HG03571 (cell line): Measurements from ENCODE around the gene UQCC3.
"Not testable (repeated sequence)": the region's sequence is repeated elsewhere in the genome, so short reads cannot be mapped to it uniquely, and the experiment has no call there.

ENCODE experiments used
- ATAC-seq: cut with Tn5 transposase; IDR thresholded peaks from one replicate; pipeline ENCODE4 v1.9.1; 2021; ENCODE audit not compliant: unreplicated experiment

The UQCC3 gene

GRCh38 chr11:62671608-62672389 lies at the start of gene UQCC3, which contains the start of gene LBHD1:
Gene UQCC3, plus strand, starts transcription at chr11:62671673. Its CDS starts 73 bp downstream, at chr11:62671746.
Gene LBHD1, minus strand, starts transcription at chr11:62672267. Its CDS starts 2,236 bp downstream, at chr11:62670031.
- peak; percentile 44 for ATAC-seq

GRCh38 chr11:62622476-62623089 lies 48.9 kb upstream of the UQCC3 start:
- no peak for ATAC-seq

DNA sequence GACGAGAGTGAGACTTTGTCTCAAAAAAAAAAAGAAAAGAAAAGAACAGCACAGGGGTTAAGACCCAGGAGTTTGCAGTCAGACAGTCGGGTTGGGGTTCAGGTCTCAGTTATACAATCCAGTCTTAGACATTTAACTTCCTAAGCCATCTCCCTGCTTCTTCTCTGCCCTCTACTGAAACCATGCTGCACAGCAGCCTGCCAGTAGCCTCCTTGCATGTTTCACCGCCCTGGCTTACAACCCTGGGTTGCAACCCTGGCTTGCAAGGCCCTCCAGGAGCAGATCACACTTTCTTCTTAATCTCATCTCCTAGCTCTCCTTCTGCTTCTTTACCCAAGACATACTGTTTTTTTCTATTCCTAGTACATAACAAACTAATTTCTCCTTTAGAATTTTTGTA lies 43.8 kb upstream of the UQCC3 start:
- no peak for ATAC-seq

GRCh38 chr11:62632492-62632891 lies 39.0 kb upstream of the UQCC3 start:
- ATAC-seq: no peak

GRCh38 chr11:62644220-62644619 lies 27.3 kb upstream of the UQCC3 start:
- ATAC-seq: no peak

- ATAC-seq: no peak
These were observed 25.9 kb upstream of the UQCC3 start for GRCh38 chr11:62645671-62645945.

GRCh38 chr11:62645946-62646824 lies 25.3 kb upstream of the UQCC3 start, which contains the start of gene GANAB:
Gene GANAB, minus strand, starts transcription at chr11:62646613. Its CDS starts 14 bp downstream, at chr11:62646599.
- ATAC-seq: peak; percentile 92

DNA sequence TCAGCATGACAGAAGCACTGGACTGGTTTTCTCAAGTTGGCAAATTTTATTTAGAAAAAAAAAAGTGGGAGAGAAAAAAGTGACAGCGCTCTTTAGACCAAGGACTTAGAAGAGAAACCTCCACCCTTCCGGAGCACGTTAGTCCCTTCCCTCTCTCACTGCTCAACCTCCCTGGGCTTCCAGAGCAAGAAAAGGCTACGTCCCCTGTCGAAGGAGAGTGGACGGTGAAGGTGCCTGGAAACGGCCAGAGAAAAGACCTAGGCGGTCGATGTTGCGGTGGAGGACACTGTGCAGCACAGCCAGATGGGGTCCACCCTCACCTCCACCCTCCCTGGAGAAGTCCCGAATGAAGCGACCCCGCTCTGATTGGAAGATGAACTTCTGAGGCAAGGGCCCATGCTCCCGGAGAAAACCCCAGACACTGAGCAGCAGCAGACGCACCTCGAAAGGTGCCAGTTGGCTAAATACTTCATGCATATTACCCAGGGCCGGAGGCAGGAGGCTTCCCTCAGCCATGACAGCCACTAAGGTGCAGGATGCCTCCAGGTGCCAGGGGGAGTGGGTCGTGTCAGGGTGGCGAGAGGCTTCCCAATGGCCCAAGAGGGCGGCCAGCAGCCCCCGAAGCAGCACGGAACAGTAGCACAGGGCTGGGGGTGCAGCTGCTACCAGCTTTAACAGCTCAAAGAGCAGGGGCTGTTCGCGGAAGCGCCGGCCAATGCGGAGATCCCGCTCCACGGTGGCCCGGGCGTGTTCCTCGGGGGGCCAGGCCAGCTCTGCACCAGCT lies 24.5 kb upstream of the UQCC3 start:
- no peak for ATAC-seq

DNA sequence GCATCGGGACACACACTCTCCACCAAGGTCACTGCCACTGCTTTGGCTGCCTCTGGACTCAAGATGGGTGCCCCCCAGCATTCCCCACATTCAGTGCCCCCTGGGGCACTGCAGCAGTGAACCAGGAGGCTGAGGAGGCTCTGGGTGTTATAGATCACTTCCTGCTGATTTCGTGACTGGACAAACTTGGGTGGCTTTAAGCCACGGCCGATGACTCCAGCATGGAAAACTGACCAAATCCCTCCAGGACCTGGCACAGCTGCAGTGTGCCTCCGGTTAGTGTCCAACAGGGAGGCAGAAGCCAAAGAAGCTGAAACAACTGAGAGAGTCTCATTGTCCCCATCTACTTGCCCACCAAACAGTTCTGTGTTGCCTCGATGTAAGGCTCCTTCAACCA lies 23.9 kb upstream of the UQCC3 start:
- no peak for ATAC-seq

DNA sequence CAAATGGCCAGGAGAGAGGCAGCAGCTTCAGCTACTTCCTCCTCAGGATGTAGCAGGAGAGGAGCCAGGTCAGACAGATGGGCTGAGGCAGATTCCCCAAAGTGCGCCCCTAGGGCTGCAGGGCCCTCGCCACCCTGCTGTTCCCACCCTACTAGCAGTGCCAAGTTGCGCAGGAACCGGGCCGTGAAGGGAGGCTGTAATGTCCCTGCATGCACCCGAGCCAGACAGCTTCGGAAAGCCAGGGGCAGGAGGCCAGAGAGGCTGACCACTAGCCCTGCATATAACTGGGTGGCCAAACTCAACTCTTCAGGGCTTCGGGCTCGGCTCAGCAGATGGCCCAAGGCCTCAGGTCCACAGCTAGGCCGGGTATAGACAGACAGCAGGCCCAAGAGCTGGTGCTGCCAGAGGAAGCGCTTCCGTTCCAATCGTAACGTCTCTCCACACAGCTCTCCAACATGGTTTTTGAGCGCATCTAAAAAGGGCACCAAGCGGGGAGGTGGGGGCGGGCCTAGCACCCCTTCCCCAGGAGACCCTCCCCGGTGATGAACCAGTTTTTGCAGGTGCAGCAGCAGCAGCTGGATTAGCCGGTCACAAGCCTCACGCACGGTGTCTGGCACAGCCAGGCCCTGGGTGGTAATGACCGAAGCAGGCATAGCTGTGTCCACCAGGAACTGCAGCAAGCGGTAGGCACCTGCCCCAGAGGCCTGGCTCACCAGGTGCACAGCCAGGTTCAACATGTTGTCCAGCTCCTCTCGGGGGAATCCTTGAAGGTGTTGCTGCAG lies 23.1 kb upstream of the UQCC3 start:
- ATAC-seq: no peak

DNA sequence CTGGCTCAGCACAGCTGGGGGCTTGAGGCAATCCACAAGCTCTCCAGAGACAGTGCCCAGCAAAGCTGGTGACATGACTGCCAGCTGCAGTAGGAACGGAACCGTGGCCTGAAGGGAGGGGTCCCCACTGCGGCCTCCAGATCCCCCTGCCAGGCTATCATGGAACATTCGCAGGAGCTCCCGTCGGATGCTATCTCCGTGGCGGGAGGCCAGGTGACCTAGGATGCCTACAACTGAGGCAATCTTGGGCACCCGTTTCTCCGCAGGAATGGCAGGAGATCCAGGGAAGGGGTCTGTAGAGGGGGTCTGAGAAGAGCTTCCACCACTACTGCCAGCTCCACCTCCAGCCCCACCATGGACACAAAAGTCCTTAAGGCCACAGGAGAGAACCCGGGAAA lies 22.5 kb upstream of the UQCC3 start:
- no peak for ATAC-seq

- no peak for ATAC-seq
These were observed 22.0 kb upstream of the UQCC3 start for GRCh38 chr11:62649486-62649885.

GRCh38 chr11:62650283-62650682 lies 21.2 kb upstream of the UQCC3 start:
- ATAC-seq: not testable (repeated sequence)

- peak; percentile 12 for ATAC-seq
These were observed 19.1 kb upstream of the UQCC3 start for GRCh38 chr11:62652161-62653006.

DNA sequence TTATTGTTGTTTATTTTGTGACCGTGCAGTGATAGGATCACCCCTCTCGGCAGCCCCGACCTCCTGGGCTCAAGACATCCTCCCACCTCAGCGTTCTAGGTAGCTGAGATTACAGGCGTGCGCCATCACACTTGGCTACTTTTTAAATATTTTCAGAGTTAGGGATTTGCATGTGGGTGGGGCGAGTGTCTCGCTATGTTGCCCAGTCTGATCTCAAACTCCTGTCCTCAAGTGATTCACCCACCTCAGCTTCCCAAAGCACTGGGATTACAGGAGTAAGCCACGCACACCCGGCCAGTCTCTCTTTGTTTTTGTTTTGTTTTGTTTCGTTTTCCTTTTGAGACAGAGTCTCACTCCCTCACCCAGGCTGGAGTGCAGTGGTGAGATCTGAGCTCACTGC lies 17.2 kb upstream of the UQCC3 start:
- ATAC-seq: no peak

- ATAC-seq: no peak
These were observed 14.6 kb upstream of the UQCC3 start for GRCh38 chr11:62656796-62657429.

DNA sequence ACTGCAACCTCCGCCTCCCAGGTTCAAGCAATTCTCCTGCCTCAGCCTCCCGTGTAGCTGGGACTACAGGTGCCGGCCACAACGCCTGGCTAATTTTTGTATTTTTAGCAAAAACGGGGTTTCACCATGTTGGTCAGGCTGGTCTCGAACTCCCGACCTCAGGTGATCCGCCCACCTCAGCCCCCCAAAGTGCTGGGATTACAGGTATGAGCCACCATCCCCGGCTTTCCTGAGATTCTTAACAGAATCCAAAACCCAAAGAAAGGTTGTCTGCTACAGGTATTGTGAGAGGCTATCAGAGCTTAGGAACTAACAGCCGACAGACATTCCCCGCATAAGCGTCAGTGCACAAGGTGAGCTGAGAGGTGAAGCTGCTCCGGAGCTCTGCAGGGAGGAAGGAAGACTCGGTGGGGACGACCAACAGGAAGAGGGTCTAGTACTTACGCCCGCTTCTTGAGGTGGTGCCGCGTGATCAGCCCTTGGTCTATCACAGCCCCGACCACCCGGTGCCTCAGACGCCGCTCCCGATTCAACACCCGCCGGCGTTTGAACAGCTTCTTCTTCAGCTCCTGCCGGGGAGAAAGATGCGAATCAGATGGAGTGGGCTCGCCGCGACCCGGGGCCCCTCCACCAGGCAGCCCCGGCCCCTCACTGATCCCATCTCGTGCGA lies 6.9 kb upstream of the UQCC3 start:
- ATAC-seq: peak; percentile 13

DNA sequence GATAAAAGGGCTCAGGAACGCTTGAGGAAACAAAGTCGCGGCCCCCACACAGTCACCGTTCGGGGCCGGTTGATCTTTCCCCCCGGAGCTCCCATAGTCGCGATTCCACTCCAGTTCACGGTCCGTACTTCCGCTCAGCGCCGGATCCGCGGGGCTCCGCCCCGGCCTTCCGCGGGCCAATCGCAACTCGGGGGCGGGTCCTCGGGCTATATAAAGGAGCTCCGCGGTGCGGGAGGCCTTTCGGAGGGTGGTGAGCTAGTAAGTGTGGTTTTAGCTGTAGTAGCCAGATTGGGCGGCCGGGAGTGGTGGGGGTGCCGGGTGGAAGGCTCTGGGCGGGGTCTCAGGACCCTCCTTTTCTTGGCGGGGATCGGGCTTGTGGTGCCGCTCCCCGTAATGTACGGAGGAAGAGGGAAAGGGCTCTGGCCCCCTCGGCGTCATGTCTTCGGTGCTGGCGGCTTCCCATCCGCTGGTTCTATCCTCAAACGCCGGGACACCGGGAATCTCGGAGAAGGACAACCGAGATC lies 6.3 kb upstream of the UQCC3 start, which contains the start of the genes C11orf98 and CSKMT:
TSS of gene C11orf98 (minus strand) at position 136 of the 524 bp plus-strand sequence. CDS start at position 95, 41 bp downstream.
TSS of gene CSKMT (plus strand) at position 238 of the 524 bp plus-strand sequence. CDS start 568 bp downstream, outside the sequence.
- ATAC-seq: peak; percentile 83
